ENCODE measurements around the gene CTDSPL. TPM values are rescaled to one million over a fixed set of nuclear protein-coding genes. Genes with fewer than 3 reads are reported as not detected.

The CTDSPL gene
- total RNA-seq, 1 donor = 34.7 TPM

DNA sequence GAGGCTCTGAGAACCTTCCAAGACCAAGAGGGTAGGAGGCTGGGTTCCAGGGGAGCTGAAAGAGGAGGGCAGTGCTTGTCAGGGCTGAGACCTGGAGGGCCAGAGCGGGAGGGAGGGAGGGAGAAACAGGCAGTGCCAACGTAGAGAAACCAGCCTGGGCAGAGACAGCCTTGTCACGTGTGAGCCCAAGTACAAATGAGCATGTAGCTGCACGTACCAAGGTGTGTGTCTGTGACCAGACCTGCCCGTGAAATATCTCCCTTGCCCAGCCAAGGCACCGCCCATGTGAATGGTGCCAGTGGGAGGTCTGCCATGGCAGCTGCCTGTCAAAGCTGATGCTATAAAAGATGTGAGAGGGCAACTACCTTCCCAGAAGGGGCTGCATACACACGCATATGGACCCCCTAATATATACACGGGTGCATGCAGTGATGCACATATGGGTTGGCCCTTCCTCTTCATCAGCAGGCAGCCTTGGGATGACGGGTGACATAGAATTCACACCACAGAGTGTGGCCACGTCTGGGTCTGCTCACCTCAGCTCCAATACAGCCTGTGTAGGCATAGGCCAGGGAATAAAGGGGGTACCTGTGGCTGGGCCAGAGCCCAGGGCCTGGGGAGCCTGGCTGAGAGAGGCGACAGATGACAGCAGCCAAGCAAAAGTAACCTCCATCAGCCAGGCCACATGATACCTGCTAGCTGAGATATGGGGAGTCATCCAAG, 7.8 kb upstream of the CTDSPL start:
- H3K27ac ChIP-seq (ENCODE audit: low read depth, low read length) = no peak overlapping the region
- DNase-seq (ENCODE audit: insufficient read length, low spot score, missing footprints) = no peak
- no peaks in the 10 kb centered on the region for H3K27me3 ChIP-seq (ENCODE audit: insufficient read depth, low read length)
- H4K20me1 ChIP-seq (ENCODE audit: insufficient read depth, low read length) = no peaks in the 10 kb centered on the region
- peaks cover 5% of the 10 kb centered on the region for H3K4me1 ChIP-seq (ENCODE audit: insufficient read depth, low read length)
- TF ChIP-seq, protein P1, sequence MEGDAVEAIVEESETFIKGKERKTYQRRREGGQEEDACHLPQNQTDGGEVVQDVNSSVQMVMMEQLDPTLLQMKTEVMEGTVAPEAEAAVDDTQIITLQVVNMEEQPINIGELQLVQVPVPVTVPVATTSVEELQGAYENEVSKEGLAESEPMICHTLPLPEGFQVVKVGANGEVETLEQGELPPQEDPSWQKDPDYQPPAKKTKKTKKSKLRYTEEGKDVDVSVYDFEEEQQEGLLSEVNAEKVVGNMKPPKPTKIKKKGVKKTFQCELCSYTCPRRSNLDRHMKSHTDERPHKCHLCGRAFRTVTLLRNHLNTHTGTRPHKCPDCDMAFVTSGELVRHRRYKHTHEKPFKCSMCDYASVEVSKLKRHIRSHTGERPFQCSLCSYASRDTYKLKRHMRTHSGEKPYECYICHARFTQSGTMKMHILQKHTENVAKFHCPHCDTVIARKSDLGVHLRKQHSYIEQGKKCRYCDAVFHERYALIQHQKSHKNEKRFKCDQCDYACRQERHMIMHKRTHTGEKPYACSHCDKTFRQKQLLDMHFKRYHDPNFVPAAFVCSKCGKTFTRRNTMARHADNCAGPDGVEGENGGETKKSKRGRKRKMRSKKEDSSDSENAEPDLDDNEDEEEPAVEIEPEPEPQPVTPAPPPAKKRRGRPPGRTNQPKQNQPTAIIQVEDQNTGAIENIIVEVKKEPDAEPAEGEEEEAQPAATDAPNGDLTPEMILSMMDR (IDR thresholded peaks at IDR 0.05; ENCODE audit: extremely low read depth, low read depth, low read length) = no peak
- H3K4me3 ChIP-seq (ENCODE audit: insufficient read depth, low read length) = no peak overlapping the region
- peaks cover 3% of the 10 kb centered on the region for H3K36me3 ChIP-seq (ENCODE audit: insufficient read depth, low read length)
- H2AFZ ChIP-seq (ENCODE audit: low read length) = no peak overlapping the region
- H3K9me3 ChIP-seq (ENCODE audit: low read depth, low read length) = no peaks in the 10 kb centered on the region
- no peaks in the 10 kb centered on the region for H3K79me2 ChIP-seq (ENCODE audit: insufficient read depth, low read length)
- no peak overlapping the region for H3K4me2 ChIP-seq (ENCODE audit: insufficient read depth, low read length)

DNA sequence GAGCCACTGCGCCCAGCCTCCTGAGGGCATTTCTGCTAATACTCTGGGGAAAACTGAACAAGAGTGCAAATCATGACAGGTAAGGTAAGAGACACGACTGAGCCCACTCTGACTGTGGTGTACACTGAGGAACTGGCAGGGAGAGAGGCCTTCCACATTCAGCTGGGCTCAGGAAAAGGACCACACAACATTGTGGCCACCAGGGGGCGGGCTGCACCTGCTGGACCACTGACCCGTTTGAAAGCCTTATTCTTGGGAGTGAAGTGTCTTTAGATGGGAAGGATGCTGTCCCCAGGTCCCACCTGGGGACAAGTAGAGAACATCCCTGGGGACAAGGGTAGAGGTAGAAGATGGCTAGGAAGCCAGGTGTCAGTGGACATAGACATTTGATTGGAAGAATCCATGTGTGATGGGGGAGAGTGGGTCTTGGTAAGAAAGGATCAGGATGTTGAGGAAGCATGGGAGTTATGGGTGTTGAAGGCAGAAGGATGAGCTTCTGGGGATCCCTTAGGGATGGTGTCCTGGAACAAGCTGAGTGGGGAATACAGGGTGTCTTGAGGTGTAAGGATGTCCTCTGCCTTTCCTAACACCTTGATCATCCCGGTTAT, 6.2 kb upstream of the CTDSPL start:
- DNase-seq (ENCODE audit: insufficient read length, low spot score, missing footprints) = peak; percentile 87

DNA sequence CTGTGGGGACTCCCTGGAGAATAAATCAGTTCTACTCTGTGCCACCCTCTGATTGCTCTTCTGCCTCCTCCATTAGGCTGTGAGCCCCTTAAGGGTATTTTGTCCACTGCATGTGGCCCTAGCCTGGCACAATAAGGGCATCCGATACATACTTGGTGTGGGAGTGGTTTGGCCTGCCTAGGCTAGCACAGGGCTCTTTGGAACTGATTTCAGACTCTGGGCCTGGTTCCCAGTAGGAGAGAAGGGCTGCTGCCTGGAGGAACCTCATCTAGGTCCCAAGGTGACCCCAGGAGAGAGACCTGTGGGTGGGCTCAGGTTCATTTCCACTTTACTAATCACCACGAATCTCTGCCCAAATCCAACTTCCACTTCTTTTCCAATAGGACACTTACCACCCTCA, 5.3 kb upstream of the CTDSPL start:
- Histone ChIP-seq H3K4me1 (ENCODE audit: insufficient read depth, low read length) (peaks cover 9% of the 10 kb centered on the region), H3K36me3 (ENCODE audit: insufficient read depth, low read length) (no peaks in the 10 kb centered on the region), H3K27me3 (ENCODE audit: insufficient read depth, low read length) (no peaks in the 10 kb centered on the region), H2AFZ (ENCODE audit: low read length) (no peak overlapping the region), H3K4me2 (ENCODE audit: insufficient read depth, low read length) (no peak overlapping the region), H3K4me3 (ENCODE audit: insufficient read depth, low read length) (no peak overlapping the region), H3K79me2 (ENCODE audit: insufficient read depth, low read length) (peaks cover 16% of the 10 kb centered on the region), H4K20me1 (ENCODE audit: insufficient read depth, low read length) (no peaks in the 10 kb centered on the region), H3K27ac (ENCODE audit: low read depth, low read length) (no peak overlapping the region), H3K9me3 (ENCODE audit: low read depth, low read length) (no peaks in the 10 kb centered on the region)
- TF ChIP-seq, protein P1 (IDR thresholded peaks at IDR 0.05; ENCODE audit: extremely low read depth, low read depth, low read length) = no peak
- no peak for DNase-seq (ENCODE audit: insufficient read length, low spot score, missing footprints)

More for the DNA sequence above, 6.2 kb upstream of the CTDSPL start:
- Histone ChIP-seq H3K79me2 (ENCODE audit: insufficient read depth, low read length) (peaks cover 9% of the 10 kb centered on the region), H2AFZ (ENCODE audit: low read length) (no peak overlapping the region), H3K4me1 (ENCODE audit: insufficient read depth, low read length) (peaks cover 9% of the 10 kb centered on the region), H4K20me1 (ENCODE audit: insufficient read depth, low read length) (no peaks in the 10 kb centered on the region), H3K36me3 (ENCODE audit: insufficient read depth, low read length) (no peaks in the 10 kb centered on the region), H3K27me3 (ENCODE audit: insufficient read depth, low read length) (no peaks in the 10 kb centered on the region), H3K27ac (ENCODE audit: low read depth, low read length) (no peak overlapping the region), H3K4me3 (ENCODE audit: insufficient read depth, low read length) (no peak overlapping the region), H3K4me2 (ENCODE audit: insufficient read depth, low read length) (no peak overlapping the region), H3K9me3 (ENCODE audit: low read depth, low read length) (no peaks in the 10 kb centered on the region)
- TF ChIP-seq, protein P1 (IDR thresholded peaks at IDR 0.05; ENCODE audit: extremely low read depth, low read depth, low read length) = peak; percentile 93

GRCh38 chr3:37858742-37859141, 2.9 kb upstream of the CTDSPL start:
- no peak overlapping the region for H2AFZ ChIP-seq (ENCODE audit: low read length)
- no peak overlapping the region for H3K27ac ChIP-seq (ENCODE audit: low read depth, low read length)
- H3K36me3 ChIP-seq (ENCODE audit: insufficient read depth, low read length) = no peaks in the 10 kb centered on the region
- DNase-seq (ENCODE audit: insufficient read length, low spot score, missing footprints) = no peak
- peaks cover 32% of the 10 kb centered on the region for H3K79me2 ChIP-seq (ENCODE audit: insufficient read depth, low read length)
- peaks cover 14% of the 10 kb centered on the region for H4K20me1 ChIP-seq (ENCODE audit: insufficient read depth, low read length)
- H3K4me2 ChIP-seq (ENCODE audit: insufficient read depth, low read length) = no peak overlapping the region
- peaks cover 18% of the 10 kb centered on the region for H3K4me1 ChIP-seq (ENCODE audit: insufficient read depth, low read length)
- H3K4me3 ChIP-seq (ENCODE audit: insufficient read depth, low read length) = no peak overlapping the region
- H3K9me3 ChIP-seq (ENCODE audit: low read depth, low read length) = no peaks in the 10 kb centered on the region
- no peaks in the 10 kb centered on the region for H3K27me3 ChIP-seq (ENCODE audit: insufficient read depth, low read length)
- TF ChIP-seq, protein P1 (IDR thresholded peaks at IDR 0.05; ENCODE audit: extremely low read depth, low read depth, low read length) = no peak

Measured in osteoblast (primary cell).